GM06990 (cell line): ENCODE results near the gene LRRC26.

Source experiments
- DNase-seq: peaks from one replicate; pipeline ENCODE4 v3.0.0-alpha.2; 2011; ENCODE audit not compliant: insufficient read length; ENCODE audit errors: extremely low read depth
- H3K27me3 ChIP-seq: replicated peaks from 2 replicates; pipeline ENCODE4 v1.6.0; 2011; ENCODE audit warnings: low read length; ENCODE audit not compliant: control insufficient read depth, insufficient read depth
- H3K36me3 ChIP-seq: 2 replicates; pipeline ENCODE4 v1.5.1; 2011; ENCODE audit warnings: low read length; ENCODE audit not compliant: control insufficient read depth, insufficient read depth
- H3K4me3 ChIP-seq: replicated peaks from 2 replicates; pipeline ENCODE4 v1.5.1; 2011; ENCODE audit warnings: low read depth, mild to moderate bottlenecking, control low read depth, low read length
- CTCF ChIP-seq: IDR thresholded peaks from 2 replicates; pipeline ENCODE4 v1.5.1; 2011; ENCODE audit warnings: low read length, control low read depth, mild to moderate bottlenecking, inconsistent platforms; ENCODE audit not compliant: insufficient read depth, poor library complexity, severe bottlenecking

LRRC26 gene

GRCh38 chr9:137206602-137207001 is 36.8 kb upstream of the LRRC26 start:
- peak overlapping the region; percentile 91 for H3K4me3 ChIP-seq
- no peak for TF ChIP-seq CTCF
- DNase-seq, result no peak
- H3K27me3 ChIP-seq, result no peaks in the 10 kb centered on the region
- peaks cover 7% of the 10 kb centered on the region for H3K36me3 ChIP-seq

- Histone ChIP-seq H3K4me3 (peak within 1 kb of the TSS; percentile 91), H3K27me3 (no peaks in the 10 kb centered on the region), H3K36me3 (peaks cover 7% of the 10 kb centered on the region)
- peak; percentile 89 for DNase-seq
- no peak for TF ChIP-seq CTCF
Measured at GRCh38 chr9:137205126-137206069, 35.5 kb upstream of the LRRC26 start, which contains the start of the genes NDOR1 and TMEM203. NDOR1 (plus strand) TSS chr9:137205700; CDS start chr9:137205778, 78 bp downstream. TMEM203 (minus strand) TSS chr9:137205648; CDS start chr9:137205414, 234 bp downstream.

GRCh38 chr9:137204731-137205125 is 34.9 kb upstream of the LRRC26 start:
- Histone ChIP-seq H3K27me3 (no peaks in the 10 kb centered on the region), H3K4me3 (peak overlapping the region; percentile 91), H3K36me3 (peaks cover 7% of the 10 kb centered on the region)
- DNase-seq, result no peak
- no peak for TF ChIP-seq CTCF

- TF ChIP-seq CTCF, result no peak
- Histone ChIP-seq H3K36me3 (peaks cover 2% of the 10 kb centered on the region; the same call in 1 of the 2 replicates), H3K4me3 (no peak overlapping the region), H3K27me3 (no peaks in the 10 kb centered on the region)
- DNase-seq, result no peak
Measured at GRCh38 chr9:137202966-137203365, 33.1 kb upstream of the LRRC26 start.

- no peaks in the 10 kb centered on the region for H3K36me3 ChIP-seq
- H3K4me3 ChIP-seq, result peak overlapping the region; percentile 90
- no peak for TF ChIP-seq CTCF
- no peaks in the 10 kb centered on the region for H3K27me3 ChIP-seq
- no peak for DNase-seq
Measured at GRCh38 chr9:137201205-137201868, 31.5 kb upstream of the LRRC26 start.
